K562 (cell line): ENCODE measurements around the gene TRPV5. TPM values are rescaled to one million over a fixed set of nuclear protein-coding genes. Genes with fewer than 3 reads are reported as not detected.

ENCODE experiments used
- ATAC-seq: fragments of 200-7000 bp; cut with Tn5 transposase; 3 replicates; pipeline ENCODE4 v1.9.1; 2020; ENCODE audit warnings: moderate library complexity
- BruUV-seq: library from RNA; stranded (reverse); fragments of 400-500 nt; replicated peaks from 2 replicates; lab custom pipeline; 2021; lab: Mats Ljungman, UMichigan
- CTCF ChIA-PET: fragments of 300-600 bp; formaldehyde crosslinking; extraction: SDS; loops from one replicate; lab custom pipeline; 2021; ENCODE audit warnings: low intra/inter-chr PET ratio; lab: Yijun Ruan, JAX
- POLR2A ChIA-PET: fragments of 300-600, 350-650 bp; sonication (Branson Sonifier 250); formaldehyde crosslinking; extraction: SDS; loops from one replicate; lab custom pipeline; 2021; ENCODE audit warnings: antibody characterized with exemption, inconsistent platforms; lab: Yijun Ruan, JAX
- DNase-seq, 4 experiments: peaks; one replicate each; pipeline versions ENCODE4 v3.0.0 to v3.0.0-alpha.2; 2011 to 2018; ENCODE audit warnings: low spot score in 3 of 4, mixed read lengths in 3 of 4; ENCODE audit errors: extremely low read depth in 1 of 4
- FAIRE-seq: peaks from 2 replicates; lab custom pipeline; 2011; peaks lifted over from hg19 to GRCh38; lab: Jason Lieb, UNC
- H2AFZ ChIP-seq: 2 replicates; pipeline ENCODE4 v1.6.0; 2011; ENCODE audit warnings: low read depth, low read length, control low read depth, inconsistent platforms
- H3K27ac ChIP-seq: fragments of 200-600 bp; 3 replicates; pipeline ENCODE4 v1.8.0; 2011; ENCODE audit warnings: low read depth, mild to moderate bottlenecking, control low read depth, inconsistent platforms, low read length, moderate library complexity, mixed read lengths; ENCODE audit errors: extremely low read depth
- H3K27me3 ChIP-seq, 2 experiments: fragments of 300-600 bp in 1 of 2; 2 replicates in 1 of 2; 3 replicates in 1 of 2; pipeline versions ENCODE4 v1.6.0 to v1.8.0; 2011; ENCODE audit warnings: inconsistent platforms in 2 of 2, low read length in 2 of 2, mild to moderate bottlenecking in 1 of 2, mixed read lengths in 1 of 2, moderate library complexity in 1 of 2; ENCODE audit not compliant: control insufficient read depth in 2 of 2, insufficient read depth in 2 of 2
- H3K36me3 ChIP-seq: fragments of 300-600 bp; 3 replicates; pipeline ENCODE4 v1.8.0; 2011; ENCODE audit warnings: mild to moderate bottlenecking, low read length, inconsistent platforms; ENCODE audit not compliant: control insufficient read depth, insufficient read depth
- H3K4me1 ChIP-seq, 2 experiments: fragments of 200-600 bp in 1 of 2; replicated peaks in 1 of 2; 2 replicates in 1 of 2; 3 replicates in 1 of 2; pipeline versions ENCODE4 v1.5.1 to v1.8.0; 2011; ENCODE audit warnings: inconsistent platforms in 2 of 2, low read length in 2 of 2, mild to moderate bottlenecking in 1 of 2, mixed read lengths in 1 of 2, moderate library complexity in 1 of 2; ENCODE audit not compliant: control insufficient read depth in 2 of 2, insufficient read depth in 2 of 2
- H3K4me2 ChIP-seq: 2 replicates; pipeline ENCODE4 v1.6.1; 2011; ENCODE audit warnings: low read length, control low read depth, inconsistent platforms, mixed read lengths; ENCODE audit not compliant: insufficient read depth
- H3K4me3 ChIP-seq: fragments of 200-600 bp; sonication (generic), shearing (Covaris generic); 2 replicates; pipeline ENCODE4 v1.5.1; 2016; ENCODE audit warnings: control low read depth, inconsistent platforms
- H3K79me2 ChIP-seq: fragments of 200-600 bp; 3 replicates; pipeline ENCODE4 v1.8.0; 2011; ENCODE audit warnings: low read length, inconsistent platforms; ENCODE audit not compliant: control insufficient read depth, insufficient read depth
- H3K9ac ChIP-seq, 2 experiments: 2 replicates each; pipeline versions ENCODE4 v1.6.0 to v1.6.1; 2011; ENCODE audit warnings: low read depth in 2 of 2, low read length in 2 of 2, control low read depth in 1 of 2, inconsistent platforms in 1 of 2, mild to moderate bottlenecking in 1 of 2, mixed read lengths in 1 of 2; ENCODE audit not compliant: insufficient read depth in 1 of 2
- H3K9me1 ChIP-seq: one replicate; pipeline ENCODE4 v1.6.0; 2011; ENCODE audit warnings: inconsistent platforms, mild to moderate bottlenecking, low read length, moderate library complexity; ENCODE audit not compliant: control insufficient read depth, insufficient read depth
- H3K9me3 ChIP-seq: replicated peaks from 2 replicates; pipeline ENCODE4 v1.5.1; 2011; ENCODE audit warnings: low read depth, low read length, inconsistent platforms; ENCODE audit not compliant: control insufficient read depth, insufficient read depth
- H4K20me1 ChIP-seq: replicated peaks from 2 replicates; pipeline ENCODE4 v1.6.1; 2011; ENCODE audit warnings: low read length, inconsistent platforms, mixed read lengths; ENCODE audit not compliant: control insufficient read depth, insufficient read depth
- CBX2 ChIP-seq: fragments of 200-600 bp; sonication (generic); IDR thresholded peaks from one replicate; pipeline ENCODE4 v1.6.1; 2012; ENCODE audit warnings: mild to moderate bottlenecking, low read length, inconsistent platforms; ENCODE audit not compliant: insufficient read depth, poor library complexity, severe bottlenecking
- CCAR2 ChIP-seq: fragments of 200-400 bp; formaldehyde crosslinking; IDR thresholded peaks from 2 replicates; pipeline ENCODE4 v1.6.1; 2017; ENCODE audit warnings: mild to moderate bottlenecking, low read depth, low read length
- ETV1 ChIP-seq: fragments of 450-650 bp; conservative IDR thresholded peaks from 2 replicates; pipeline ENCODE4 v1.6.1; 2016; ENCODE audit warnings: missing genetic modification characterization, control low read depth, low read depth, missing compliant biosample characterization
- HNRNPH1 ChIP-seq: fragments of 200-400 bp; formaldehyde crosslinking; optimal IDR thresholded peaks from 2 replicates; pipeline ENCODE3; 2017; ENCODE audit warnings: low read depth, mild to moderate bottlenecking, low read length, moderate library complexity
- KLF1 ChIP-seq: fragments of 450-650 bp; IDR thresholded peaks from 2 replicates; pipeline ENCODE4 v1.6.1; 2016; ENCODE audit warnings: missing genetic modification characterization, missing compliant biosample characterization
- MAFK ChIP-seq: IDR thresholded peaks from 2 replicates; pipeline ENCODE4 v1.6.1; 2011; ENCODE audit warnings: low read length, improper control_type of control experiment
- SNIP1 ChIP-seq: fragments of 450-650 bp; IDR thresholded peaks from 2 replicates; pipeline ENCODE4 v1.7.1; 2017; ENCODE audit warnings: low read depth, mild to moderate bottlenecking
- THRAP3 ChIP-seq: fragments of 450-650 bp; IDR thresholded peaks from 2 replicates; pipeline ENCODE4 v1.6.1; 2016; ENCODE audit warnings: mild to moderate bottlenecking, inconsistent platforms, borderline replicate concordance
- TSHZ1 ChIP-seq: fragments of 250-450 bp; sonication (Bioruptor Pico); IDR thresholded peaks from 2 replicates; pipeline ENCODE4 v1.4.0; 2020; ENCODE audit warnings: mild to moderate bottlenecking, moderate library complexity
- ZNF12 ChIP-seq: sonication (generic); formaldehyde crosslinking; IDR thresholded peaks from 2 replicates; pipeline ENCODE4 v1.4.0; 2020; ENCODE audit warnings: mild to moderate bottlenecking, missing genetic modification reagents
- ZNF512 ChIP-seq: IDR thresholded peaks from 2 replicates; pipeline ENCODE4 v1.6.1; 2016; ENCODE audit warnings: missing genetic modification characterization, missing compliant biosample characterization
- ZNF707 ChIP-seq: fragments of 250-450 bp; sonication (Bioruptor Pico); conservative IDR thresholded peaks from 2 replicates; pipeline ENCODE4 v1.8.0; 2022; ENCODE audit warnings: inconsistent platforms, mild to moderate bottlenecking, moderate library complexity
- in situ Hi-C: fragments of 300-500 bp; cut with MboI; formaldehyde crosslinking; loops from 4 replicates; pipeline ENCODE4 v1.15.0; 2018; ENCODE audit warnings: inconsistent platforms, mixed read lengths
- intact Hi-C: fragments of 100-400 bp; cut with micrococcal nuclease; formaldehyde crosslinking; loops from 2 replicates; pipeline ENCODE4 v1.14.2; 2022
- polyA plus RNA-seq, 8 experiments: library from polyadenylated mRNA; depleted of rRNA in 4 of 8; stranded (reverse) in 5 of 8; unstranded in 3 of 8; fragments of >200 nt; fragmentation: Nextera tagmentation in 2 of 8; fragmentation: Illumina TruSeq in 1 of 8; extraction: Ambion mirVana in 2 of 8; extraction: Trizol in 1 of 8; gene quantifications; 2 replicates each; pipeline versions ENCODE4 v1.2.1 to v1.2.3, GENCODE V29; 2011 to 2014; ENCODE audit warnings: inconsistent platforms in 1 of 8, missing spikeins in 1 of 8
- total RNA-seq, 7 experiments: library from RNA; depleted of rRNA in 6 of 7; stranded (reverse); fragments of >200 nt in 6 of 7; fragmentation: Illumina TruSeq in 2 of 7; extraction: Trizol in 2 of 7; gene quantifications; 2 replicates each; pipeline versions ENCODE4 v1.2.1 to v1.2.3, GENCODE V29; 2011 to 2021; ENCODE audit warnings: low replicate concordance in 1 of 7
- TF ChIP-seq, protein P1 (sequence below): sonication (generic); formaldehyde crosslinking; IDR thresholded peaks from 2 replicates; pipeline ENCODE4 v1.8.1; 2022; ENCODE audit warnings: missing genetic modification reagents
- TF ChIP-seq, protein P2 (sequence below): fragments of 450-650 bp; conservative IDR thresholded peaks from 2 replicates; pipeline ENCODE4 v1.6.1; 2016; ENCODE audit warnings: missing genetic modification characterization, low read depth, mild to moderate bottlenecking, control low read depth, missing compliant biosample characterization

Gene TRPV5
- total and polyA plus RNA-seq, 9 of the 15 experiments (the other 6 are each of a cell fraction or from before 2014, with no cell fraction given): not detected

DNA sequence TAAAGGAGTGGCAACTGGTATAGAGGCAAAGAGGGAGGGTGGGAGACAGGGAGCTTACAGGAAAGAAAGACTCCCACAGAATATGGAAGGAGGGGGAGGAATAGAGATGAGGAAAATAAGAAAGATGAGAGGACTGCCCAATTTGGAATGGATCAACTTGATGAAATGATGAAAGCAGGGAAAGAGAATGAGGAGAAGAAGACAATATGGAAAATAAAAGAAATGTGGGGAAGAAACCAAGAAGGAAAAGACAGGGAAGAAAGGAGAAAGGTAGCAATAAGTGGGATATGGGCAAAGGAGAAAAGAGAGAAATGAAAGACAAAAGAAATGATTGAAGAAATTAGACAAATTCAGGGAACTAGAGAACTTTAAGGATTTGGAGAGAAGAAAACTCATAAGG, 25.7 kb upstream of the TRPV5 start:
- no peak overlapping the region for H3K4me3 ChIP-seq
- TF ChIP-seq ZNF512 (tag) (peak; percentile 94; the same call in 1 of the 2 replicates), TSHZ1 (CRISPR knock-in tag) (no peak), ZNF707 (no peak), ETV1 (tag) (no peak), MAFK (no peak), SNIP1 (no peak), CCAR2 (no peak), CBX2 (no peak), HNRNPH1 (no peak), KLF1 (tag) (no peak), THRAP3 (0 out of 2 replicates have a peak, but pooled peaks have one; percentile 29), ZNF12 (no peak)
- TF ChIP-seq, protein P1, sequence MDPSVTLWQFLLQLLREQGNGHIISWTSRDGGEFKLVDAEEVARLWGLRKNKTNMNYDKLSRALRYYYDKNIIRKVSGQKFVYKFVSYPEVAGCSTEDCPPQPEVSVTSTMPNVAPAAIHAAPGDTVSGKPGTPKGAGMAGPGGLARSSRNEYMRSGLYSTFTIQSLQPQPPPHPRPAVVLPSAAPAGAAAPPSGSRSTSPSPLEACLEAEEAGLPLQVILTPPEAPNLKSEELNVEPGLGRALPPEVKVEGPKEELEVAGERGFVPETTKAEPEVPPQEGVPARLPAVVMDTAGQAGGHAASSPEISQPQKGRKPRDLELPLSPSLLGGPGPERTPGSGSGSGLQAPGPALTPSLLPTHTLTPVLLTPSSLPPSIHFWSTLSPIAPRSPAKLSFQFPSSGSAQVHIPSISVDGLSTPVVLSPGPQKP: no peak
- TF ChIP-seq, protein P2, sequence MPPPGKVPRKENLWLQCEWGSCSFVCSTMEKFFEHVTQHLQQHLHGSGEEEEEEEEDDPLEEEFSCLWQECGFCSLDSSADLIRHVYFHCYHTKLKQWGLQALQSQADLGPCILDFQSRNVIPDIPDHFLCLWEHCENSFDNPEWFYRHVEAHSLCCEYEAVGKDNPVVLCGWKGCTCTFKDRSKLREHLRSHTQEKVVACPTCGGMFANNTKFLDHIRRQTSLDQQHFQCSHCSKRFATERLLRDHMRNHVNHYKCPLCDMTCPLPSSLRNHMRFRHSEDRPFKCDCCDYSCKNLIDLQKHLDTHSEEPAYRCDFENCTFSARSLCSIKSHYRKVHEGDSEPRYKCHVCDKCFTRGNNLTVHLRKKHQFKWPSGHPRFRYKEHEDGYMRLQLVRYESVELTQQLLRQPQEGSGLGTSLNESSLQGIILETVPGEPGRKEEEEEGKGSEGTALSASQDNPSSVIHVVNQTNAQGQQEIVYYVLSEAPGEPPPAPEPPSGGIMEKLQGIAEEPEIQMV (tag): 0 out of 2 replicates have a peak, but pooled peaks have one; percentile 17

More for the DNA sequence above, 25.7 kb upstream of the TRPV5 start:
- H4K20me1 ChIP-seq: peaks cover 15% of the 10 kb centered on the region
- FAIRE-seq (no peak), ATAC-seq (no peak), DNase-seq (no peak)
- H3K9me1 ChIP-seq: no peaks in the 10 kb centered on the region
- no peak overlapping the region for H3K4me2 ChIP-seq
- H3K79me2 ChIP-seq: peaks cover 25% of the 10 kb centered on the region
- no TSS peak for BruUV-seq
- intact Hi-C loops (no loop called here), in situ Hi-C loops (no loop called here)
- H3K4me1 ChIP-seq: peaks cover 40 to 68% of the 10 kb centered on the region in 2 experiments
- H3K27me3 ChIP-seq: no peaks in the 10 kb centered on the region
- peaks cover 58% of the 10 kb centered on the region for H3K36me3 ChIP-seq
- POLR2A ChIA-PET: no interaction called here
- H3K9me3 ChIP-seq: no peaks in the 10 kb centered on the region
- CTCF ChIA-PET: interaction anchor here (0.7 kb wide), 1 partner anchor 106 kb away, joined by 3 read pairs; no protein-coding TSS in a partner anchor
- no peak overlapping the region for H3K27ac ChIP-seq
- no peak overlapping the region for H3K9ac ChIP-seq
- H2AFZ ChIP-seq: no peak overlapping the region
